HCT116 (cell line): ENCODE results near the gene CRADD. TPM values are rescaled to one million over a fixed set of nuclear protein-coding genes. Genes with fewer than 3 reads are reported as not detected.

ENCODE experiments used
- CBX3 ChIP-seq: IDR thresholded peaks from 2 replicates; pipeline ENCODE4 v1.6.1; 2012; ENCODE audit warnings: low read depth
- ELF1 ChIP-seq: IDR thresholded peaks from 2 replicates; pipeline ENCODE4 v1.6.1; 2012; ENCODE audit warnings: low read depth, borderline replicate concordance
- EZH2 ChIP-seq: fragments of 200-600 bp; sonication (generic); IDR thresholded peaks from 2 replicates; pipeline ENCODE4 v1.6.1; 2017; ENCODE audit warnings: antibody characterized with exemption, mixed run types
- EZH2phosphoT487 ChIP-seq: fragments of 200-600 bp; IDR thresholded peaks from 2 replicates; pipeline ENCODE4 v1.6.1; 2018; ENCODE audit warnings: antibody characterized with exemption, borderline replicate concordance
- FOSL1 ChIP-seq: IDR thresholded peaks from 2 replicates; pipeline ENCODE4 v1.6.1; 2012; ENCODE audit warnings: low read depth
- RAD21 ChIP-seq: IDR thresholded peaks from 2 replicates; pipeline ENCODE4 v1.6.1; 2012; ENCODE audit warnings: low read depth, mild to moderate bottlenecking
- SP1 ChIP-seq: IDR thresholded peaks from 2 replicates; pipeline ENCODE4 v1.6.1; 2012; ENCODE audit warnings: low read depth
- YY1 ChIP-seq: IDR thresholded peaks from 2 replicates; pipeline ENCODE4 v1.6.1; 2011; ENCODE audit warnings: low read length, low read depth, moderate library complexity, mild to moderate bottlenecking; ENCODE audit not compliant: insufficient replicate concordance; ENCODE audit errors: extremely low read depth
- total RNA-seq: library from RNA; stranded (reverse); gene quantifications from one replicate; pipeline ENCODE4 v1.2.1, GENCODE V29; 2021; ENCODE audit not compliant: unreplicated experiment
- TF ChIP-seq, protein P1 (sequence below): IDR thresholded peaks from 2 replicates; pipeline ENCODE4 v1.6.1; 2012; ENCODE audit warnings: low read depth
- TF ChIP-seq, protein P2 (sequence below): IDR thresholded peaks from 2 replicates; pipeline ENCODE4 v1.6.1; 2012

Gene CRADD
- total RNA-seq, 1 experiment from 2014 or later = 12.2 TPM

DNA sequence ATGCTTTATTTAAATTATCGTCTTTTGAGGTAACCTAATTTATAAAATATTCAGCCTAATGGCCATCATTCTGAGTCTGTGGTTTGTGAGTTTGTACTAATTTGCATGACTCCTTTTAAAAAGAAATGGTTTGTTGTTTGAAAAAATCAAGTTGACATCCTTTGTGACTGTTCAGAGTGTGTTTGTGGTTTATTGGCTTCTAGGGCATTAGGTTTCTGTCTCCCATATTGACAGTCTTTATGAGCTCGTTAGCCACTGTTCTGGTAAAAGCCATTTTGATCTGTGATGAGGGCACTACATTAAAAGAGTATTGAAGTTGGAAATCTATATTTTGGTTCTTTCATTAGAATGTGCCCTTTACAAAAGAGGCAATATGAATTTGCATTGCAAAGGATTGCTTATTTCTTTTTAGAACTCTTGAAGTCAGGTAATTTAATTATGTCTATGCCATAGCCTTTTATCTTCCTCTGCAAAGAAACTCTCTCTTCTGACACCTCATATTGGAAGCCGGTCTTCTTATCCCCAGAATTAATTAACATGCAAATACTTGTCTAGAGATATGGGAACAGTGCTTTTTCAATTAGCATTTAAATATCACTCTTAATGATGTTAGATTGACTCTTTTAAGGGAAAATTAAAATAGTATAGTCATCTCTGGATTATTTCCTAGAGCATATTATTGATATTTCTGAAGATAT lies 95.0 kb downstream of the CRADD start (continued):
- no peak for TF ChIP-seq FOSL1
- TF ChIP-seq RAD21 = no peak
- TF ChIP-seq YY1 = no peak
- TF ChIP-seq, protein P1, sequence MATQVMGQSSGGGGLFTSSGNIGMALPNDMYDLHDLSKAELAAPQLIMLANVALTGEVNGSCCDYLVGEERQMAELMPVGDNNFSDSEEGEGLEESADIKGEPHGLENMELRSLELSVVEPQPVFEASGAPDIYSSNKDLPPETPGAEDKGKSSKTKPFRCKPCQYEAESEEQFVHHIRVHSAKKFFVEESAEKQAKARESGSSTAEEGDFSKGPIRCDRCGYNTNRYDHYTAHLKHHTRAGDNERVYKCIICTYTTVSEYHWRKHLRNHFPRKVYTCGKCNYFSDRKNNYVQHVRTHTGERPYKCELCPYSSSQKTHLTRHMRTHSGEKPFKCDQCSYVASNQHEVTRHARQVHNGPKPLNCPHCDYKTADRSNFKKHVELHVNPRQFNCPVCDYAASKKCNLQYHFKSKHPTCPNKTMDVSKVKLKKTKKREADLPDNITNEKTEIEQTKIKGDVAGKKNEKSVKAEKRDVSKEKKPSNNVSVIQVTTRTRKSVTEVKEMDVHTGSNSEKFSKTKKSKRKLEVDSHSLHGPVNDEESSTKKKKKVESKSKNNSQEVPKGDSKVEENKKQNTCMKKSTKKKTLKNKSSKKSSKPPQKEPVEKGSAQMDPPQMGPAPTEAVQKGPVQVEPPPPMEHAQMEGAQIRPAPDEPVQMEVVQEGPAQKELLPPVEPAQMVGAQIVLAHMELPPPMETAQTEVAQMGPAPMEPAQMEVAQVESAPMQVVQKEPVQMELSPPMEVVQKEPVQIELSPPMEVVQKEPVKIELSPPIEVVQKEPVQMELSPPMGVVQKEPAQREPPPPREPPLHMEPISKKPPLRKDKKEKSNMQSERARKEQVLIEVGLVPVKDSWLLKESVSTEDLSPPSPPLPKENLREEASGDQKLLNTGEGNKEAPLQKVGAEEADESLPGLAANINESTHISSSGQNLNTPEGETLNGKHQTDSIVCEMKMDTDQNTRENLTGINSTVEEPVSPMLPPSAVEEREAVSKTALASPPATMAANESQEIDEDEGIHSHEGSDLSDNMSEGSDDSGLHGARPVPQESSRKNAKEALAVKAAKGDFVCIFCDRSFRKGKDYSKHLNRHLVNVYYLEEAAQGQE = no peak
- TF ChIP-seq EZH2phosphoT487 = no peak
- TF ChIP-seq CBX3 = no peak
- TF ChIP-seq, protein P2, sequence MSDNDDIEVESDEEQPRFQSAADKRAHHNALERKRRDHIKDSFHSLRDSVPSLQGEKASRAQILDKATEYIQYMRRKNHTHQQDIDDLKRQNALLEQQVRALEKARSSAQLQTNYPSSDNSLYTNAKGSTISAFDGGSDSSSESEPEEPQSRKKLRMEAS = no peak
- TF ChIP-seq EZH2 = no peak
- TF ChIP-seq SP1 = no peak
- TF ChIP-seq ELF1 = no peak
- TF ChIP-seq, all 23 proteins: peak for 0
